ENCODE measurements around the gene PANK1.

DNA sequence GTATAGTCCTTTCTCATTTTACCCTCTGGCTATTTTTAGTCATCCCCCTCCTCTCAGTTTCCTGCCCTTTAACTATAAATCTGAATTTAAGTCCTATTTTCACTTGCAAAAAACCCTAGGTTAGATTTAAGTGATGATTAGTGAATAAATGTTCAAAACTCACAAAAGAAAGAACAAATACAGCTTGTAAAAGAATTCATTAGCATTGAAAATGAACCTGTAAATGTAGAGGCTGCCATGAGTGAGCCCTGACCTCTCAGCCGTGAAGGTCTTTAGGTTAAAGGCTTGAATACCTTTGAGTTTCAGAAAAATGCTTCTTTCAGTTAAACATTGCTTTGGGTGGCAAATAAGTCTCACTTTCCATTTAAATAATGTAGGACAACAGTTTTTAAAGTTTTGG, 107.7 kb downstream of the PANK1 start:
- TF ChIP-seq POLR2A (IDR thresholded peaks at IDR 0.05; ENCODE audit: low read length) (no peak), GATA1 (IDR thresholded peaks at IDR 0.05; ENCODE audit: low read depth, low read length) (no peak)

All from erythroblast (primary cell).